GM13977 (cell line): ENCODE measurements around the gene ISCU.

Source experiments
- DNase-seq: peaks from one replicate; pipeline ENCODE4 v3.0.0; 2012; ENCODE audit warnings: low spot score
- in situ Hi-C: fragments of 300-500 bp; cut with MboI; formaldehyde crosslinking; loops from one replicate; pipeline ENCODE4 v1.12.0; 2022; ENCODE audit warnings: low sequenced_read_pairs, low pct_unique_long_range_greater_than_20kb, mixed read lengths, inconsistent platforms; ENCODE audit not compliant: unreplicated experiment
- TF ChIP-seq, protein P1 (sequence below): IDR thresholded peaks from 2 replicates; pipeline ENCODE4 v1.5.1; 2012; ENCODE audit warnings: mild to moderate bottlenecking, control low read depth; ENCODE audit not compliant: insufficient read depth; ENCODE audit errors: extremely low read depth, missing control alignments

Gene ISCU

DNA sequence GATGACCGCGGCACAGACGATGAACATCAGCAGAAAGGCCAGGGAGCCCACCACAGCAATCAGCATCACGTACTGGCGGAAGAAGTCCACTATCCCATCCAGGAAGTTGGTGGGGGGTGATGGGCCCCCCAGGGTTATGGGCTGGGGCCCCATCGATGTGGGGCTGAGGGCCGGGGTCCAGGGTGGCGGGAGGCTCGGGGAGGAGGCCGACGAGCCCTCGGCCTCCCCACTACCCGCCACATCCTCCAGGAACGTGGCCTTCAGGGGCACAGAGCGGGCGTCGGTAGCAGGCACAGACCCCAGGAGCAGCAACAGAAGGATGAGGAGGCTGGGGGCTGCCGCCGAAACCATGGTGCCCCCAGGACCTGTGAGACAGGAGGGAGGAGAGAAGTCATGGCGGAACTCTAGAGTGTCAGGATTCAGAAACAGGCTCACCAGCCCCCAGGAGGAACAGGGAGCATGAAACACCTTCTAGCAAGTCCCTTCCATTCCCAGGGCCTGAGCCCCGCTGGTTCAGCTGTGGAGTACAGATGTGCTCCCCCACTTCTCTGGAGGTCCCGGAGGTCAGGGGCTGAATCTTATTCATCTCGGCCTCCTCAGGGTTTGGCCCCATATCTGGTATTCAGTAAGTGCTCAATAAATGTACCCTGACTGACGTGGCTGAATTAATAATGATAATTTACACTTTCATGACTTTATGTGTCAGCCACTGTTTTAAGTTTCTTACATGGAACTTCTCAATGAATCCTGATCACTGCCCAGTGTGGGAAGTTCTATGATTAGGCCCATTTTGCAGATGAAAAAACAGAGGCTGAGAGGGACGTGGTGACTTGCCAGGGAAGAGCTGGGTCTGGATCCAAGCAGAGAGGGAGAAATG lies 29.9 kb downstream of the ISCU start:
- in situ Hi-C loops: no loop called here
- TF ChIP-seq, protein P1, sequence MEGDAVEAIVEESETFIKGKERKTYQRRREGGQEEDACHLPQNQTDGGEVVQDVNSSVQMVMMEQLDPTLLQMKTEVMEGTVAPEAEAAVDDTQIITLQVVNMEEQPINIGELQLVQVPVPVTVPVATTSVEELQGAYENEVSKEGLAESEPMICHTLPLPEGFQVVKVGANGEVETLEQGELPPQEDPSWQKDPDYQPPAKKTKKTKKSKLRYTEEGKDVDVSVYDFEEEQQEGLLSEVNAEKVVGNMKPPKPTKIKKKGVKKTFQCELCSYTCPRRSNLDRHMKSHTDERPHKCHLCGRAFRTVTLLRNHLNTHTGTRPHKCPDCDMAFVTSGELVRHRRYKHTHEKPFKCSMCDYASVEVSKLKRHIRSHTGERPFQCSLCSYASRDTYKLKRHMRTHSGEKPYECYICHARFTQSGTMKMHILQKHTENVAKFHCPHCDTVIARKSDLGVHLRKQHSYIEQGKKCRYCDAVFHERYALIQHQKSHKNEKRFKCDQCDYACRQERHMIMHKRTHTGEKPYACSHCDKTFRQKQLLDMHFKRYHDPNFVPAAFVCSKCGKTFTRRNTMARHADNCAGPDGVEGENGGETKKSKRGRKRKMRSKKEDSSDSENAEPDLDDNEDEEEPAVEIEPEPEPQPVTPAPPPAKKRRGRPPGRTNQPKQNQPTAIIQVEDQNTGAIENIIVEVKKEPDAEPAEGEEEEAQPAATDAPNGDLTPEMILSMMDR: no peak
- DNase-seq: no peak

DNA sequence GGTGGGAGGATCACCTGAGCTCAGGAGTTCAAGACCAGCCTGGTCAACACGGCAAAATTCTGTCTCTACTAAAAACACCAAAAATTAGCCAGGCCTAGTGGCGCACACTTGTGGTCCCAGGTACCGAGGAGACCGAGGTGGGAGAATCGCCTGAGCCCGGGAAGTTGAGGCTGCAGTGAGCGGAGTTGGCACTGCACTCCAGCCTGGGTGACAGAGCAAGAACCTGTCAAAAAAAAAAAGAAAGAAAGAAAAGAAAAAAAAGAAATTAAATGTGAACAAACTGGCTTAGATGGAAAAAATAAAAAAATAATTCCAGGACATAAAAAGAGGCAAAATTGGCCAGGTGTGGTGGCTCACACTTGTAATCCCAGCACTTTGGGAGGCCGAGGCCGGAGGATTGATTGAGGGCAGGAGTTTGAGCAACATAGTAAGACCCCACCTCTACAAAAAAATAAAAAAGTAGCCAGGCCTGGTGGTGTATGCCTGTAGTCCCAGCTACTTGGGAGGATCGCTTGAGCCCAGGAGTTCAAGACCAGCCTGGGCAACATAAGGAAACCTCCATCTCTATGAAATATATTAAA lies 32.0 kb downstream of the ISCU start:
- TF ChIP-seq, protein P1: no peak
- no peak for DNase-seq
- in situ Hi-C loops: no loop called here

DNA sequence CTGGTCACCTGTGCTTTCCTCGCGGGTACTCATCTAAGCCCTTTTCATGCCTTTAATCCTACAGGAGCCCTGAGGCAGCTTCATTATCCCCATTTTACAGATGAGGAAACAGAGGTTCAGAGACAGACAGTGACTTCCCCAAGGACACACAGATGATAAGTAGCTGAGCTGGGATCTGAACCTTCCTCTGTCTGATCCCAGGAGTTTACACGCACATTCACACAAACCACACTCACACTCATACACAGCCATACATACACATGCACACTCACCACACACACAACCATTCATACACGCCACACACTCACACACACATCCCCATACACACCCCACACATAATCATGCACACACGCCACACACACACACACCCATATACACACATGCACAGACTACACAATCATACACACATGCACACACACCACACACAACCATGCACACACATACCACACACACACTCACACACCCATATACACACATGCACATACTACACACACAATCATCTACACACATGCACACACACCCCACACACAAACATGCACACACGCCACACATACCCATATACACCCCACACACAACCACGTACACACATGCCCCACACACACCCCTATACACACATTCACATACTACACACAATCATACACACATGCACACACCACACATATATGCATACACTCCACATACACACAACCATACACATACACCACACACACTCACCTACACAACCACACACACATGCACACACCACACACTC lies 32.7 kb downstream of the ISCU start:
- in situ Hi-C loops: no loop called here
- no peak for DNase-seq
- TF ChIP-seq, protein P1: no peak

- in situ Hi-C loops: no loop called here
- TF ChIP-seq, protein P1: no peak
- no peak for DNase-seq
Observed at GRCh38 chr12:108595711-108596647, 33.6 kb downstream of the ISCU start.

DNA sequence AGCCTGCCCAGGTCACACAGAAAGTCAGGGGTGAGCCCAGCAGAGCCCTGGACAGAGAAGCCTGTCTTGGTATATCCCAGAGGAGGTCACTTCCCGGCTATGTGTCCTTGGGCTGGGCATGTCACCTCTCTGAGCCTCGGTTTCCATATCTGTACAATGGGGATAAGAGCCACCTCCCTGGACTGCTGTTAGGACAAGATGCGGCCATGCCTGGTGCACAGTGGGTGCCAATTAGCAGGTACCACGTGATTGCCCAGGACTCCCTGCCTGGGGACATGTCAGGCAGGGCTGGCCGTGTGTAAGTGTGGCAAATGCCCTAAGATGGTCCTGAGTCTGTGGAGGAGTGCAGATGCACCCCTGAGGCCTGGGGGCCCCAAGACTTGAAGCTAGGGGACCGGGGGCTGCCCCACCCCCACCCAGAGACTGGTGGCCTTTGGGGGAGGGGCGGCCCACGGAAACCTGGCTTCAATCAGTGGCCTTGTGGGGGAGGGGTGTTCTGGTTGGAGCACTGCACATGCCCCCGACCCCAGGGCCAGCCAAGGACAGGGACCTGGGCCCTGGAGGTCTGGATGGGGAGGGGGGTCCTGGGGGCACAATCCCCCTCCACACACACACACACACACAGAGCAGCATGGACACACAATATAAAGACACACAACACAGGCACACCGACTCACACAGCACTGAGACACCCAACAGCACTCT lies 34.6 kb downstream of the ISCU start:
- TF ChIP-seq, protein P1: no peak
- in situ Hi-C loops: no loop called here
- no peak for DNase-seq
